Endodermal cell (in vitro differentiated cells): ENCODE data around the gene NCAM2. TPM values are rescaled to one million over a fixed set of nuclear protein-coding genes. Genes with fewer than 3 reads are reported as not detected.

Experiments
- DNase-seq: peaks from one replicate; pipeline ENCODE4 v3.0.0-alpha.2; 2017
- H3K27ac ChIP-seq: 2 replicates; pipeline ENCODE4 v1.5.1; 2013; ENCODE audit warnings: mild to moderate bottlenecking, low read depth, low read length, moderate library complexity
- H3K27me3 ChIP-seq: 2 replicates; pipeline ENCODE4 v1.6.1; 2013; ENCODE audit warnings: mild to moderate bottlenecking, low read length, moderate library complexity; ENCODE audit not compliant: insufficient read depth, control insufficient read depth, poor library complexity, severe bottlenecking
- H3K36me3 ChIP-seq: 2 replicates; pipeline ENCODE4 v1.7.0; 2013; ENCODE audit warnings: mild to moderate bottlenecking, low read length, moderate library complexity; ENCODE audit not compliant: control insufficient read depth, insufficient read depth
- H3K4me1 ChIP-seq: one replicate; pipeline ENCODE4 v1.7.0; 2013; ENCODE audit warnings: low read length; ENCODE audit not compliant: control insufficient read depth, insufficient read depth
- H3K4me3 ChIP-seq: 2 replicates; pipeline ENCODE4 v1.5.1; 2013; ENCODE audit warnings: mild to moderate bottlenecking, low read length, moderate library complexity
- H3K9ac ChIP-seq: 2 replicates; pipeline ENCODE4 v1.6.1; 2013; ENCODE audit warnings: mild to moderate bottlenecking, low read length, moderate library complexity; ENCODE audit not compliant: poor library complexity, severe bottlenecking; ENCODE audit errors: extremely low read depth
- H3K9me3 ChIP-seq: 2 replicates; pipeline ENCODE4 v1.6.1; 2013; ENCODE audit warnings: mild to moderate bottlenecking, low read length, moderate library complexity; ENCODE audit not compliant: control insufficient read depth
- H3K27ac Mint-ChIP-seq: 2 replicates; pipeline ENCODE4 v1.8.0; 2020; ENCODE audit warnings: mixed read lengths
- H3K27me3 Mint-ChIP-seq: 2 replicates; pipeline ENCODE4 v1.8.0; 2021; ENCODE audit warnings: mild to moderate bottlenecking, mixed read lengths; ENCODE audit not compliant: insufficient read depth
- H3K36me3 Mint-ChIP-seq: 2 replicates; pipeline ENCODE4 v1.8.0; 2020; ENCODE audit warnings: low read depth, mixed read lengths
- H3K4me1 Mint-ChIP-seq: 2 replicates; pipeline ENCODE4 v1.8.0; 2020; ENCODE audit warnings: mixed read lengths
- H3K4me3 Mint-ChIP-seq: 2 replicates; pipeline ENCODE4 v1.8.0; 2020; ENCODE audit warnings: mild to moderate bottlenecking, moderate library complexity, mixed read lengths
- H3K9me3 Mint-ChIP-seq: 2 replicates; pipeline ENCODE4 v1.8.0; 2020; ENCODE audit warnings: mild to moderate bottlenecking, mixed read lengths
- WGBS, 2 experiments: methylation state at CpG; one replicate each; pipeline versions ENCODE4 v1.1.5 to v1.1.7; 2013; ENCODE audit warnings: missing lambda C conversion rate in 2 of 2, mixed read lengths in 1 of 2; ENCODE audit not compliant: insufficient coverage in 1 of 2, insufficient read length in 1 of 2; 5-methylcytosine and 5-hydroxymethylcytosine counted together
- total RNA-seq, 2 donors: library from RNA; stranded (reverse); fragmentation: NEBNext Ultra II Directional in 1 of 2; extraction: Animal tissue kit (Norgen Biotek cat#: 25700) in 1 of 2; gene quantifications; 2 replicates in 1 of 2; 3 replicates in 1 of 2; pipeline ENCODE4 v1.2.1, GENCODE V29; 2021
- TF ChIP-seq, protein P1 (sequence below): fragments of 200-600 bp; sonication (generic); conservative IDR thresholded peaks from 2 replicates; pipeline ENCODE4 v1.5.0; 2021; ENCODE audit warnings: antibody characterized with exemption, mild to moderate bottlenecking

The NCAM2 gene
- total RNA-seq, 2 donors from 2014 or later, result 0.46 to 0.69 TPM

DNA sequence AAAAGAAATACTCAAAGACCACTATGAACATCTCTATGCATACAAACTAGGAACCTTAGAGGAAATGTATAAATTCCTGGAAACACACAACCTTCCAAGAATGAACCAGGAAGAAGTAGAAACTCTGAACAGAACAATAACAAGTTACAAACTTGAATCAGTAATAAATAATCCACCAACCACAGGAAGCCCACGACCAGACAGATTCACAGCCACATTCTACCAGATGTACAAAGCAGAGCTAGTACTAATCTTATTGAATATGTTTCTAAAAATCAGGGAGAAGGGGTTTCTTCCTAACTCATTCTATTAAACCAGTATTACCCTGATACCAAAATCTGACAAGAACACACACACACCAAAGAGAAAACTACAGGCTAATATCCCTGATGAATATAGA lies 263.8 kb downstream of the NCAM2 start:
- no peak overlapping the region for H3K9ac ChIP-seq
- no peak overlapping the region for H3K4me3 ChIP-seq
- no peaks in the 10 kb centered on the region for H3K36me3 ChIP-seq
- no peak overlapping the region for H3K4me3 Mint-ChIP-seq
- H3K27ac ChIP-seq, result no peak overlapping the region
- H3K27ac Mint-ChIP-seq, result no peak overlapping the region
- no peaks in the 10 kb centered on the region for H3K4me1 ChIP-seq
- no peaks in the 10 kb centered on the region for H3K4me1 Mint-ChIP-seq
- TF ChIP-seq, protein P1, sequence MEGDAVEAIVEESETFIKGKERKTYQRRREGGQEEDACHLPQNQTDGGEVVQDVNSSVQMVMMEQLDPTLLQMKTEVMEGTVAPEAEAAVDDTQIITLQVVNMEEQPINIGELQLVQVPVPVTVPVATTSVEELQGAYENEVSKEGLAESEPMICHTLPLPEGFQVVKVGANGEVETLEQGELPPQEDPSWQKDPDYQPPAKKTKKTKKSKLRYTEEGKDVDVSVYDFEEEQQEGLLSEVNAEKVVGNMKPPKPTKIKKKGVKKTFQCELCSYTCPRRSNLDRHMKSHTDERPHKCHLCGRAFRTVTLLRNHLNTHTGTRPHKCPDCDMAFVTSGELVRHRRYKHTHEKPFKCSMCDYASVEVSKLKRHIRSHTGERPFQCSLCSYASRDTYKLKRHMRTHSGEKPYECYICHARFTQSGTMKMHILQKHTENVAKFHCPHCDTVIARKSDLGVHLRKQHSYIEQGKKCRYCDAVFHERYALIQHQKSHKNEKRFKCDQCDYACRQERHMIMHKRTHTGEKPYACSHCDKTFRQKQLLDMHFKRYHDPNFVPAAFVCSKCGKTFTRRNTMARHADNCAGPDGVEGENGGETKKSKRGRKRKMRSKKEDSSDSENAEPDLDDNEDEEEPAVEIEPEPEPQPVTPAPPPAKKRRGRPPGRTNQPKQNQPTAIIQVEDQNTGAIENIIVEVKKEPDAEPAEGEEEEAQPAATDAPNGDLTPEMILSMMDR, result no peak
- no peak for DNase-seq
- H3K27me3 ChIP-seq, result no peaks in the 10 kb centered on the region
- H3K36me3 Mint-ChIP-seq, result no peaks in the 10 kb centered on the region
- H3K27me3 Mint-ChIP-seq, result no peaks in the 10 kb centered on the region
- H3K9me3 Mint-ChIP-seq, result peaks cover 1% of the 10 kb centered on the region
- WGBS, 2 experiments, result 100% methylated on average over 1 of the region's 1 CpG; no CpG with 5 or more reads in 1 of the 2 experiments
- H3K9me3 ChIP-seq, result no peaks in the 10 kb centered on the region

DNA sequence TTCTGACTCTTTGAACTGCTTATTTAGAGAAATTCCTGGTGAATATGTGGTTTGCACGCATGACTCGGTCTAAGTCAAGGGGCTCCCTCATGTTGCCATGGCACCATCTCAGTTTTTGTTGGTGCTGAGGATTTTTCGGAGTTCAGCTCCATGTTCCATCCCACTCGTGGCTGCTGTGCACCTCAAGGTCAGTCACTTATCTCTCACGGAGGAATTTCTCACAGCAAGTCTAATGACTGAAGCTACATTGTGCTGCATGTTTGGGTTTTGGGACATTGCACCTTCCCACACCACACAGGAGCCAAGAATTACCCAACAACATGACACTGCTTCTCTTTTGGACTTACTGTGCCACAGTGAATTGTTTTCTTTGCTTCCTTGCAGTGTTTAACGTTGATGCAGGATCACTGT lies 269.9 kb downstream of the NCAM2 start:
- Histone ChIP-seq H3K4me1 (no peaks in the 10 kb centered on the region), H3K27ac (no peak overlapping the region), H3K4me3 (no peak overlapping the region), H3K27me3 (no peaks in the 10 kb centered on the region), H3K9ac (no peak overlapping the region), H3K36me3 (no peaks in the 10 kb centered on the region), H3K9me3 (no peaks in the 10 kb centered on the region)
- Mint-ChIP-seq H3K4me3 (no peak overlapping the region), H3K36me3 (no peaks in the 10 kb centered on the region), H3K27me3 (no peaks in the 10 kb centered on the region), H3K4me1 (no peaks in the 10 kb centered on the region), H3K27ac (no peak overlapping the region), H3K9me3 (peaks cover 1% of the 10 kb centered on the region)
- WGBS, 2 experiments, result 81 to 88% methylated on average over 6 of the region's 6 CpGs
- TF ChIP-seq, protein P1, result no peak
- DNase-seq, result no peak

DNA sequence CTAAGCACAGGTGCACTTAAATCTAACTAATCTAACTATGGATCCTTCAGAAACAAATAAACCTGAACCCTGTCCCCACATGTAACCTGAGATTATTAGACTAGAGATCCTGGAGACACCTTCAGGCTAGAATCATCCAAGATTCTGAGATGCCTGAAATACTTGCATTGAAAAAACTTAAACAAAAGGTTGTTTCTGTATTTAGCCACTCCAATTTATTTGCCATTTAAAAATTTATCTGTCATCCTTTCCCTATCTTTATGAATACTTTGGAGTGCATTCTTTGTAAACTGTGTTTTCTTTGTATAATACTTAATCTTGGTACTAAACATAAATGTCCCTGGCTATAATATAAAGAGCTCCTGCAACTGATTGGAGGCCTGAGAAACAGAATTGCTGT lies 270.7 kb downstream of the NCAM2 start:
- no peak overlapping the region for H3K27ac Mint-ChIP-seq
- H3K4me3 Mint-ChIP-seq, result no peak overlapping the region
- no peaks in the 10 kb centered on the region for H3K4me1 Mint-ChIP-seq
- no peak overlapping the region for H3K4me3 ChIP-seq
- no peaks in the 10 kb centered on the region for H3K27me3 ChIP-seq
- H3K27me3 Mint-ChIP-seq, result no peaks in the 10 kb centered on the region
- TF ChIP-seq, protein P1, result no peak
- no peaks in the 10 kb centered on the region for H3K4me1 ChIP-seq
- no peak overlapping the region for H3K9ac ChIP-seq
- no peak for DNase-seq
- H3K9me3 Mint-ChIP-seq, result peaks cover 1% of the 10 kb centered on the region
- no peaks in the 10 kb centered on the region for H3K36me3 ChIP-seq
- H3K9me3 ChIP-seq, result no peaks in the 10 kb centered on the region
- H3K36me3 Mint-ChIP-seq, result no peaks in the 10 kb centered on the region
- no peak overlapping the region for H3K27ac ChIP-seq
